Esophagus muscularis mucosa (tissue), 4 donors: ENCODE data around the gene COG8. TPM values are rescaled to one million over a fixed set of nuclear protein-coding genes. Genes with fewer than 3 reads are reported as not detected.
A peak's percentile ranks its signal among the peaks of the same experiment; 100 is the strongest.

ENCODE experiments used
- DNase-seq: peaks from one replicate; pipeline ENCODE4 v3.0.0-alpha.2; 2017; ENCODE audit errors: extremely low spot score
- H3K27ac ChIP-seq, 4 donors: fragments of 200-600 bp; sonication (generic); replicated peaks in 1 of 4; 1 replicate in 3 of 4; 2 replicates in 1 of 4; pipeline ENCODE4 v1.5.1; 2016 to 2019; ENCODE audit warnings: mild to moderate bottlenecking in 1 of 4
- H3K27me3 ChIP-seq, 4 donors: fragments of 200-600 bp; sonication (generic); one replicate each; pipeline versions ENCODE4 v1.5.1 to v1.6.0; 2016 to 2019
- H3K36me3 ChIP-seq, 4 donors: fragments of 200-600 bp; sonication (generic); one replicate each; pipeline ENCODE4 v1.5.1; 2016 to 2019
- H3K4me1 ChIP-seq, 4 donors: fragments of 200-600 bp; sonication (generic); one replicate each; pipeline ENCODE4 v1.5.1; 2016 to 2019
- H3K4me3 ChIP-seq, 4 donors: fragments of 200-600 bp; sonication (generic); 1 replicate in 2 of 4; 2 replicates in 2 of 4; pipeline ENCODE4 v1.5.1; 2016 to 2019; ENCODE audit warnings: mild to moderate bottlenecking in 4 of 4, moderate library complexity in 1 of 4
- H3K9me3 ChIP-seq, 4 donors: fragments of 200-600 bp; sonication (generic); 1 replicate in 3 of 4; 2 replicates in 1 of 4; pipeline ENCODE4 v1.5.1; 2016 to 2019
- EP300 ChIP-seq: sonication (generic); formaldehyde crosslinking; IDR thresholded peaks from one replicate; pipeline ENCODE4 v1.6.1; 2017; ENCODE audit warnings: antibody characterized with exemption
- POLR2A ChIP-seq: fragments of 450-650 bp; IDR thresholded peaks from one replicate; pipeline ENCODE4 v1.6.1; 2017; ENCODE audit warnings: antibody characterized with exemption, moderate library complexity, mild to moderate bottlenecking, low read depth
- POLR2AphosphoS5 ChIP-seq, 2 donors: sonication (generic); formaldehyde crosslinking; IDR thresholded peaks; one replicate each; pipeline ENCODE4 v1.6.1; 2017; ENCODE audit warnings: antibody characterized with exemption in 2 of 2
- WGBS: methylation state at CpG from one replicate; pipeline ENCODE4 v1.1.5; 2018; 5-methylcytosine and 5-hydroxymethylcytosine counted together
- intact Hi-C: fragments of 100-400 bp; cut with DNase I; formaldehyde crosslinking; loops from one replicate; pipeline ENCODE4 v1.15.1; 2023
- total RNA-seq, 4 donors: library from RNA; depleted of rRNA; stranded (reverse); fragments of >200 nt; gene quantifications; one replicate each; pipeline versions ENCODE4 v1.1.0 to v1.2.1, GENCODE V29; 2016
- TF ChIP-seq, protein P1 (sequence below), 3 experiments: fragments of 200-600 bp in 2 of 3; fragments of 450-650 bp in 1 of 3; sonication (generic) in 2 of 3; IDR thresholded peaks; one replicate each; pipeline ENCODE4 v1.5.1; 2017 to 2019; ENCODE audit warnings: antibody characterized with exemption in 3 of 3, mild to moderate bottlenecking in 2 of 3, moderate library complexity in 1 of 3

The COG8 gene, protein sequence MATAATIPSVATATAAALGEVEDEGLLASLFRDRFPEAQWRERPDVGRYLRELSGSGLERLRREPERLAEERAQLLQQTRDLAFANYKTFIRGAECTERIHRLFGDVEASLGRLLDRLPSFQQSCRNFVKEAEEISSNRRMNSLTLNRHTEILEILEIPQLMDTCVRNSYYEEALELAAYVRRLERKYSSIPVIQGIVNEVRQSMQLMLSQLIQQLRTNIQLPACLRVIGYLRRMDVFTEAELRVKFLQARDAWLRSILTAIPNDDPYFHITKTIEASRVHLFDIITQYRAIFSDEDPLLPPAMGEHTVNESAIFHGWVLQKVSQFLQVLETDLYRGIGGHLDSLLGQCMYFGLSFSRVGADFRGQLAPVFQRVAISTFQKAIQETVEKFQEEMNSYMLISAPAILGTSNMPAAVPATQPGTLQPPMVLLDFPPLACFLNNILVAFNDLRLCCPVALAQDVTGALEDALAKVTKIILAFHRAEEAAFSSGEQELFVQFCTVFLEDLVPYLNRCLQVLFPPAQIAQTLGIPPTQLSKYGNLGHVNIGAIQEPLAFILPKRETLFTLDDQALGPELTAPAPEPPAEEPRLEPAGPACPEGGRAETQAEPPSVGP
- total RNA-seq: 10 to 100 TPM; 26.3 to 56.7 (median 46.0) TPM

DNA sequence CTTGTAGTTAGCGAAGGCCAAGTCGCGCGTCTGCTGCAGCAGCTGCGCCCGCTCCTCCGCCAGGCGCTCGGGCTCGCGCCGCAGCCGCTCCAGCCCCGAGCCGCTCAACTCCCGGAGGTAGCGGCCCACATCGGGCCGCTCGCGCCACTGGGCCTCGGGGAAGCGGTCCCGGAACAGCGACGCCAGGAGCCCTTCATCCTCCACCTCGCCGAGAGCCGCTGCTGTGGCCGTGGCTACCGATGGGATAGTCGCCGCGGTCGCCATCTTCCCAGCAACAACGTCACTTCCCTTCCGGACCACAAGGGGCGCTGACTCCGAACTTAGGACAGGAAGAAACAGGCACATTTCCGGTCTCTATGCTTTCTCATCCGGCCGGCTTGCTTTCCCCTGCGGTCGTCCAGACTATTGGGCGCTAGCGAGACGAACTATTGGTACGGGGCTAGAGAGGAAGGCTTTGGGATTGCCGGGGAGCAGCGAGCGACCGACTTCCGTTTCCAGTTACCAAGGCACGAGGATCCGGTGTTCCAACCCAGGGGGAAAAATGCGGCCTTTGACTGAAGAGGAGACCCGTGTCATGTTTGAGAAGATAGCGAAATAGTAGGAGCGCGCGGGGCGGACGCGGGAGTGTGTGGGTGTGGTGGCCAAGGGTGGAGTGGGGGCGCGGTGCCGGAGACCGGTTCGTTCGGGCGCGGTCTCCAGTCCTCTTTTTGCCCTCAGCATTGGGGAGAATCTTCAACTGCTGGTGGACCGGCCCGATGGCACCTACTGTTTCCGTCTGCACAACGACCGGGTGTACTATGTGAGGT is at the start of gene COG8, which contains the start of gene NIP7:
COG8 (minus strand) TSS at position 276 of the 806 bp plus-strand sequence; CDS start at position 264, 12 bp downstream.
NIP7 (plus strand) TSS at position 484 of the 806 bp plus-strand sequence; CDS start at position 542, 58 bp downstream.
- Histone ChIP-seq H3K4me3 (peak within 1 kb of the TSS; percentile 72 to 84 (median 82)), H3K27ac (peak within 1 kb of the TSS; percentile 85 to 92 (median 86)), H3K9me3 (no peaks in the 10 kb centered on the region), H3K27me3 (no peaks in the 10 kb centered on the region), H3K4me1 (peaks cover 25 to 47% (median 37%) of the 10 kb centered on the region in 4 donors), H3K36me3 (peaks cover 16 to 63% (median 46%) of the 10 kb centered on the region in 4 donors)
- intact Hi-C loops: no loop called here
- WGBS: under 1% methylated on average over 31 of the region's 77 CpGs
- TF ChIP-seq POLR2AphosphoS5 (IDR thresholded peaks at IDR 0.05) (peak; percentile 81 to 89), POLR2A (no peak), EP300 (no peak)
- TF ChIP-seq, protein P1, sequence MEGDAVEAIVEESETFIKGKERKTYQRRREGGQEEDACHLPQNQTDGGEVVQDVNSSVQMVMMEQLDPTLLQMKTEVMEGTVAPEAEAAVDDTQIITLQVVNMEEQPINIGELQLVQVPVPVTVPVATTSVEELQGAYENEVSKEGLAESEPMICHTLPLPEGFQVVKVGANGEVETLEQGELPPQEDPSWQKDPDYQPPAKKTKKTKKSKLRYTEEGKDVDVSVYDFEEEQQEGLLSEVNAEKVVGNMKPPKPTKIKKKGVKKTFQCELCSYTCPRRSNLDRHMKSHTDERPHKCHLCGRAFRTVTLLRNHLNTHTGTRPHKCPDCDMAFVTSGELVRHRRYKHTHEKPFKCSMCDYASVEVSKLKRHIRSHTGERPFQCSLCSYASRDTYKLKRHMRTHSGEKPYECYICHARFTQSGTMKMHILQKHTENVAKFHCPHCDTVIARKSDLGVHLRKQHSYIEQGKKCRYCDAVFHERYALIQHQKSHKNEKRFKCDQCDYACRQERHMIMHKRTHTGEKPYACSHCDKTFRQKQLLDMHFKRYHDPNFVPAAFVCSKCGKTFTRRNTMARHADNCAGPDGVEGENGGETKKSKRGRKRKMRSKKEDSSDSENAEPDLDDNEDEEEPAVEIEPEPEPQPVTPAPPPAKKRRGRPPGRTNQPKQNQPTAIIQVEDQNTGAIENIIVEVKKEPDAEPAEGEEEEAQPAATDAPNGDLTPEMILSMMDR (IDR thresholded peaks at IDR 0.05): peak; percentile 79 to 87 (median 80)
- peak; percentile 98 for DNase-seq

DNA sequence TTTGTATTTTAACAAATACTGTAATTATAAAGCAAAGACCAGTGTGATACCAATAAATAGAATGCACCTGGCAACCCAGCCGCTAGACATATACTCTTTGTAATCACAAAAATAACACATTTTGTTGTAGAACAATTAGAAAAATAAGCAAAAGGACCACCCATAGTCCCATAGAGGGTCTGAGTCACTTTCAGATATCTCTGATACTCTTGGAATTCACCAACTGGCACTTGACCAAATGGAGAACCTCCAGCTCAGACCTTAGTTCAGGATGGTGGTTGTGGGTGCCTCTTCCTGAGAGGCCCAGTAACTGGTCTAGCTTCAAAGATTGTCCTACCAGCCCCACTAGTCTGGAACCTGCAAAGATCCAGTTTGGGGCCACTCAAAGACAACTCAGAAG is 47.2 kb upstream of the COG8 start:
- Histone ChIP-seq H3K36me3 (peaks cover 10 to 29% (median 18%) of the 10 kb centered on the region in 4 donors), H3K9me3 (no peaks in the 10 kb centered on the region), H3K4me3 (peak overlapping the region in 3 of 4 donors; percentile 81 to 86 (median 84)), H3K4me1 (peaks cover 0 to 26% (median 19%) of the 10 kb centered on the region in 4 donors), H3K27ac (peak overlapping the region; percentile 89 to 97 (median 94)), H3K27me3 (no peaks in the 10 kb centered on the region)
- no peak for TF ChIP-seq POLR2AphosphoS5 (IDR thresholded peaks at IDR 0.05)
- TF ChIP-seq POLR2A: no peak
- TF ChIP-seq, protein P1 (IDR thresholded peaks at IDR 0.05): no peak
- TF ChIP-seq EP300: no peak
- 91% methylated on average over 1 of the region's 1 CpG for WGBS
- intact Hi-C loops: no loop called here
- no peak for DNase-seq

DNA sequence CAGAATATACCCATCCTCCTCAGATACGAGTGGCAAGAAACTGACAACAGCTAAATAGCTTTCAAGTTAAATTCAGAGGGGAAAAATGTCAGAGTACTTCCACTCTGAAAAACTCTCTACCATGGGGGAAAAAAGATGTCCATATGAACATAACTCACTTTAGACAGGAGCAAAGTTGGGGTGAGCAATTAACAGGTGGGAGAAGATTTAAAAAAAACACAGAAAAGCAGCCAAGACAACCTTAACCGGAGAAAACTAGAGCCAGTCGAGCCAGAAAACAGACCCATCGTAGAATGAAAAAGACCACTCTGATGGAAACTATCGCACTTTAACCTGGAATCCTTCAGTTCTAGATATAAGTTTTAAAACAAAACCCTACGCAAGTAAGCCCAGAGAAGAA is 45.6 kb upstream of the COG8 start:
- intact Hi-C loops: no loop called here
- Histone ChIP-seq H3K9me3 (no peaks in the 10 kb centered on the region), H3K4me3 (peak overlapping the region; percentile 81 to 99 (median 85)), H3K4me1 (peaks cover 0 to 26% (median 19%) of the 10 kb centered on the region in 4 donors), H3K36me3 (peaks cover 15 to 45% (median 29%) of the 10 kb centered on the region in 4 donors), H3K27me3 (no peaks in the 10 kb centered on the region), H3K27ac (peak overlapping the region; percentile 89 to 97 (median 94))
- WGBS: under 1% methylated on average over 6 of the region's 6 CpGs
- TF ChIP-seq POLR2A: no peak
- no peak for TF ChIP-seq POLR2AphosphoS5 (IDR thresholded peaks at IDR 0.05)
- DNase-seq: no peak

DNA sequence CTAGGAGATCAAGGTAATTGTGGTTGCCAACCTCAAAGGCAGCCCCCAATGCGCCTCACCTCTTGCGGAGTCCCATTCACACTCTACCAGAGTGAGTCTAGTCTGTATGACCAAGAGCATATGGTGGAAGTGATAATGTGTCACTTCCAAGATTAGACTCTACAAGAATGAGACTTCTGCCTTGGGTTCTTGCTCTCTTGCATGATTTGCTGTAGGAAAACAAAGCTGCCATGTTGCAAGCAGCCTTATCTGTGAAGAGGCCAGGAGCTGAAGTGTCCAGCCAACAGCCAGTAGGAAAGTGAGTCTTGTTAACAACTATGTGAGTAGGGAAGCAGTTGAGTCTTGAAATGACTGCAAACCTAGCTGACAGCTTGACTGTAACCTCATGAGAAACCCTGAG is 43.1 kb upstream of the COG8 start:
- Histone ChIP-seq H3K4me1 (peaks cover 0 to 33% (median 19%) of the 10 kb centered on the region in 4 donors), H3K36me3 (peaks cover 18 to 70% (median 47%) of the 10 kb centered on the region in 4 donors), H3K27me3 (no peaks in the 10 kb centered on the region), H3K4me3 (no peak overlapping the region), H3K9me3 (no peaks in the 10 kb centered on the region), H3K27ac (no peak overlapping the region)
- intact Hi-C loops: no loop called here
- WGBS: 93% methylated on average over 2 of the region's 2 CpGs
- TF ChIP-seq, protein P1 (IDR thresholded peaks at IDR 0.05): no peak
- no peak for DNase-seq
